WI38 (cell line): ENCODE measurements around the gene C19orf25.

ENCODE experiments used
- H3K4me3 ChIP-seq: 2 replicates; pipeline ENCODE4 v1.5.1; 2011; ENCODE audit warnings: low read depth, mild to moderate bottlenecking, control low read depth, low read length
- CTCF ChIP-seq: IDR thresholded peaks from 2 replicates; pipeline ENCODE4 v1.5.1; 2012; ENCODE audit warnings: low read depth, mild to moderate bottlenecking, control low read depth, low read length

C19orf25 gene

GRCh38 chr19:1511318-1512317 lies 32.6 kb upstream of the C19orf25 start:
- no peak for TF ChIP-seq CTCF
- peak overlapping the region; percentile 81 for H3K4me3 ChIP-seq

GRCh38 chr19:1510807-1511206 lies 31.8 kb upstream of the C19orf25 start:
- no peak for TF ChIP-seq CTCF

GRCh38 chr19:1510442-1510806 lies 31.4 kb upstream of the C19orf25 start:
- no peak for TF ChIP-seq CTCF

More at GRCh38 chr19:1510807-1511206, 31.8 kb upstream of the C19orf25 start:
- H3K4me3 ChIP-seq, result no peak overlapping the region

DNA sequence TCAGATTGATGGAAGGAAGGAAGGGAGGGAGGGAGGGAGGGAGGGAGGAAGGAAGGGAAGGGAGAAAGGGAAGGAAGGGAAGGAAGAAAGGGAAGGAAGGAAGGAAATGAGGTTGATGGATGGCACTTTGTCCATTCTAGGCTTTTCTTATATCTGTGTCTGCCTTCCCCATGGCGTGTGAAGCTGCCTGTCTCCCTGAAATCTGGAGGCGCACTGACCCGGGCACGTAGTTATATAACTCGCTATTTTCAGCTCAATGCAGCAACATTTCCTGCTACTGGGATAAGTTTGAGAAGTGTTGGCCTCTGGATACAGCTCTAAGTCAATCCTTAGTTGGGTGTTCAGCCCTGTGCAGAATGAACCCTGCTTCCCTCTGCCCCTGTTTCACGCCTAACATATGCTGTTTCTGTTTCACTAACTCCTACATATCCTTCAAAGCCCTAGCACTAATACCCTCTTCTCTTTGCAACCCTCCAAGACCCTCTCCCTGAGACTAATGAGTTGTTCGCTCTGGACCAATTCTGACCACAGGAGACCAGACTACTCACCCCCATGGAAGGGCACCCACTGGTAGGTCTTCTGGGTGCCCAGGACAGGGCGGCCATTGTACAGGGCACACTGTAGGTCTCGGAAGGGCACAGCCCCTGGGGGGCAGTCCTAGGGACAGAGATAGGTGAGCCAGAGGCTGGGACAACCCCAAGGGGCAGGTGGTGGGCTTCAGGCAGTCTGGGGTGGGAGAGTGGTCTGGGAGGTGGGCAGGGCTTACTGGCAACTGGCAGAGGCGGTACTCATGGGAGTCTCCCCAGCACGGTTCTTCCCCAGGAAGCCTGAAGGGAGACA lies 30.8 kb upstream of the C19orf25 start:
- H3K4me3 ChIP-seq, result no peak overlapping the region
- no peak for TF ChIP-seq CTCF

More at GRCh38 chr19:1510442-1510806, 31.4 kb upstream of the C19orf25 start:
- no peak overlapping the region for H3K4me3 ChIP-seq

- TF ChIP-seq CTCF, result no peak
- 0 out of 2 replicates have a peak overlapping the region, but pooled peaks have one; percentile 17 for H3K4me3 ChIP-seq
Observed at GRCh38 chr19:1508507-1508856, 29.5 kb upstream of the C19orf25 start.

DNA sequence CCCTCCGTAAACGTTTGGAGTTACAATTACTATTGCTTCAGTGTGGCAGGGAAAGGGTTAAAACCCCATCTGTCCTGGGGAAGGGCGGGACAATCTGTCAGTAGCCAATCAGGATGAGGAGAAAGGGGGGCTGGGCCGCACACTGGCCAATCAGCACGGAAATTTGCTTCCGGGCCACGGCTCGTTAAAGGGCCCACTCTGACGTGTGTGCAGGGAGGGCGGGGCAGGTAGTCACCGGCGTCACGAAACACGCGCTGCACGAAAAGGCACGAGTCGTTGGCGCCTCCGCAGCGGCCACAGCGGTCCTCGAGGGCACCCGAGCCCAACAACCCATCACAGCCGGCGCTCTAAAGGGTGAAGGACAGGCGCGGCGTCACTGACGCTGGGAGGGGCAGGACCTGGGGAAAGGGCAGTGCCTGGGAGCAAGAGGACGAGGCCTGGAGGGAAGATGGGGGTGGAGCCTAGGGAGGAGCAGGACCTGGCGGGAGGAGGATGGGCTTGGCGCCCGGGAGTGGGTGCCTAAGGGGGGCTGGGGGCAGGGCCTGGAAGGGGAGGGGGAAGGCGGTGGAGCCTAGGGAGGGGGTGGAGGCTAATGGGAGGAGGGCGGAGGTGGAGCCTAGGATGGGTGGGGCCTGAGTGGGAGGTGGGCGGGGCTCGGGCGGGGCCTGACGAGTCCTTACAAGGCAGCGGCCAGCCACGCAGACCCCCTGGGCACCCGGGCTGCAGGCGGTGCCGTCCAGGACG lies 28.9 kb upstream of the C19orf25 start:
- H3K4me3 ChIP-seq, result peak overlapping the region; percentile 49
- no peak for TF ChIP-seq CTCF
